ENCODE measurements around the gene ANKRD1. TPM values are rescaled to one million over a fixed set of nuclear protein-coding genes. Genes with fewer than 3 reads are reported as not detected.
A peak's percentile ranks its signal among the peaks of the same experiment; 100 is the strongest.

Gene ANKRD1
- total and polyA plus RNA-seq, 2 experiments from 2014 or later = 9.4 to 32.7 TPM

DNA sequence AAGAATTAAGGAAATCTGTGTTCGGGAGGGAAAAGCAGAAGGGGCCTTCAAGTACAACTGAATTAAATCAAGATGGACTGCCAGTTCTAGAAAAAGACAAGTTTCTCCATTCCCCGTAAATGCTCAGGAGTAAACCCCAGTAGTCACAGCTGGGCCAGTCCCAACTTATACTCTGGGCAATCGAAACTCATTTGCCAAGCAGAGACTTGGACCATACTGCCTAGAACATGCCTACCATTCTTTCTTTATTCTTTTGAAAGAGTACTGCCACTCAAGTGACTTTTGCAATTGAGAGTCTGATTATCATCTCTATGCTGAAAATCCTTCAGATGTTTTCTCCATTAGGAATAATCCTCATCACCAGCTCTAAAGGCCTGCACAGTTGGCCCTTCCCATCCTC, 27.7 kb downstream of the ANKRD1 start:
- H3K36me3 ChIP-seq = peaks cover 17% of the 10 kb centered on the region
- no peak overlapping the region for H3K4me3 ChIP-seq
- H3K27me3 ChIP-seq = no peaks in the 10 kb centered on the region
- TF ChIP-seq, protein P1, sequence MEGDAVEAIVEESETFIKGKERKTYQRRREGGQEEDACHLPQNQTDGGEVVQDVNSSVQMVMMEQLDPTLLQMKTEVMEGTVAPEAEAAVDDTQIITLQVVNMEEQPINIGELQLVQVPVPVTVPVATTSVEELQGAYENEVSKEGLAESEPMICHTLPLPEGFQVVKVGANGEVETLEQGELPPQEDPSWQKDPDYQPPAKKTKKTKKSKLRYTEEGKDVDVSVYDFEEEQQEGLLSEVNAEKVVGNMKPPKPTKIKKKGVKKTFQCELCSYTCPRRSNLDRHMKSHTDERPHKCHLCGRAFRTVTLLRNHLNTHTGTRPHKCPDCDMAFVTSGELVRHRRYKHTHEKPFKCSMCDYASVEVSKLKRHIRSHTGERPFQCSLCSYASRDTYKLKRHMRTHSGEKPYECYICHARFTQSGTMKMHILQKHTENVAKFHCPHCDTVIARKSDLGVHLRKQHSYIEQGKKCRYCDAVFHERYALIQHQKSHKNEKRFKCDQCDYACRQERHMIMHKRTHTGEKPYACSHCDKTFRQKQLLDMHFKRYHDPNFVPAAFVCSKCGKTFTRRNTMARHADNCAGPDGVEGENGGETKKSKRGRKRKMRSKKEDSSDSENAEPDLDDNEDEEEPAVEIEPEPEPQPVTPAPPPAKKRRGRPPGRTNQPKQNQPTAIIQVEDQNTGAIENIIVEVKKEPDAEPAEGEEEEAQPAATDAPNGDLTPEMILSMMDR (IDR thresholded peaks at IDR 0.05; ENCODE audit: low read depth, low read length) = no peak
- H3K9me3 ChIP-seq (ENCODE audit: low read depth) = no peaks in the 10 kb centered on the region
- no peak overlapping the region for H3K27ac ChIP-seq
- H3K4me1 ChIP-seq (ENCODE audit: low read depth) = peaks cover 13% of the 10 kb centered on the region
- DNase-seq (ENCODE audit: low read depth in 1 of 2, low spot score in 1 of 2) = no peak

DNA sequence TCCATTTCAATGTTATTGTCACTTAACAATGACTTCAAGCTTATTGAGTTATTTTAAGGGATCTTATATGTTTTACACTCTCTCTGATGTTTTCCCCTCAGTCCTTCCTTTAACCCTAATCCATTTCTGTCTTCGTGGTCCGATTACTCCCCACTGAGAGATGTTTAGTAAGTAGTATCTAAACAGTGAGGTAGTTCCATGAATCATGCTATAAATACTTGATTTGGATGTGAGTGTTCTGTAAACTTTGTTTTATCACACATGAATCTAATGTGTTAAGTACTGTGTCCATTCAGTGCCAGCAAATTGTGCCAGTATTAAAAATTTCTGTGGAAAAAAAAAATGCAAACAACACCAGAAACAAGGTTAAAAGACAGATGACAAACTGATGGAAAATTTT, 30.5 kb downstream of the ANKRD1 start:
- H3K4me3 ChIP-seq = no peak overlapping the region
- TF ChIP-seq, protein P1 (IDR thresholded peaks at IDR 0.05; ENCODE audit: low read depth, low read length) = no peak

DNA sequence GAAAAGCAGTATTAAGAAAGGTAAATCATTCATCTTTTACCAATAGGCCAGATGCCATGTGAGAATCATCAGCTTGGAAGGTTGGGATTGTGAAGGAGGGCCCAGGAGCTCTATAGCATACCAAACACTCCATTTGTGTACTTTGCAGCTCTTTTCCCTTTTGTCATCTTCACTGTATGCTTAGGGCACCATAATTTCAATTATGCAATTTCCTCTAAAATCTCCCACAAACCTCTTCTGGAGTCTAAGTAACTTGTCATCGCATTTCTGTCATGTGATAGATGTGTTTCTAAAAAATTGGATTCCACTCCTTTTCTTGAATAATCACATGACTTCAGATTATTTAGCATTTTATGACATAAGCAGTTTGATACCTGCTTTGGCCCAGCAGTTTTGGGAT, 31.3 kb downstream of the ANKRD1 start:
- peaks cover 47% of the 10 kb centered on the region for H3K36me3 ChIP-seq
- no peaks in the 10 kb centered on the region for H3K9me3 ChIP-seq (ENCODE audit: low read depth)
- DNase-seq (ENCODE audit: low read depth in 1 of 2, low spot score in 1 of 2) = no peak
- TF ChIP-seq, protein P1 (IDR thresholded peaks at IDR 0.05; ENCODE audit: low read depth, low read length) = no peak
- H3K27ac ChIP-seq = no peak overlapping the region
- no peak overlapping the region for H3K4me3 ChIP-seq
- H3K27me3 ChIP-seq = no peaks in the 10 kb centered on the region
- H3K4me1 ChIP-seq (ENCODE audit: low read depth) = peaks cover 9% of the 10 kb centered on the region

More for the DNA sequence above, 30.5 kb downstream of the ANKRD1 start:
- Histone ChIP-seq H3K9me3 (ENCODE audit: low read depth) (no peaks in the 10 kb centered on the region), H3K27me3 (no peaks in the 10 kb centered on the region), H3K27ac (no peak overlapping the region), H3K4me1 (ENCODE audit: low read depth) (peaks cover 13% of the 10 kb centered on the region), H3K36me3 (peaks cover 41% of the 10 kb centered on the region)
- DNase-seq (ENCODE audit: low read depth in 1 of 2, low spot score in 1 of 2) = no peak

DNA sequence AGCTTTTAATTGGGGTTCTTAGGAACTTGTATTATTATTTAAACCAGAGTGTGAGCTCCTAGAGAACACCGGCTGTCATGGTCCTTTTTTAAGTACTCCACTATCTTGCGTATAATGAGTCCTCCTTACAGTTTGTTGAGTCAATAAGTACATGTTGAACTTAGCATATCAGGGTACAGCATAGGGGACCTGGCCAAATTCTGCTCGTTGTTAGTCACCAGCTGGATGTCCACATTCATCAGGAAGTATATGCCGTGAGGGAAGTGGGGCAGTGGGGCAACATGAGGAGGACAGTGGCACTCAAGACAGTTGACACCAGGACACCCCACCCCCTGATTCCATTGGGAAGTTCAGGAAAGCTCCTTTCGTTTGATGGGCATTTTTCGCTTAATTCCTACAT, 32.5 kb downstream of the ANKRD1 start:
- Histone ChIP-seq H3K4me3 (no peak overlapping the region), H3K36me3 (peaks cover 47% of the 10 kb centered on the region), H3K27me3 (no peaks in the 10 kb centered on the region), H3K9me3 (ENCODE audit: low read depth) (no peaks in the 10 kb centered on the region), H3K4me1 (ENCODE audit: low read depth) (no peaks in the 10 kb centered on the region), H3K27ac (no peak overlapping the region)
- no peak for DNase-seq (ENCODE audit: low read depth in 1 of 2, low spot score in 1 of 2)
- TF ChIP-seq, protein P1 (IDR thresholded peaks at IDR 0.05; ENCODE audit: low read depth, low read length) = no peak

DNA sequence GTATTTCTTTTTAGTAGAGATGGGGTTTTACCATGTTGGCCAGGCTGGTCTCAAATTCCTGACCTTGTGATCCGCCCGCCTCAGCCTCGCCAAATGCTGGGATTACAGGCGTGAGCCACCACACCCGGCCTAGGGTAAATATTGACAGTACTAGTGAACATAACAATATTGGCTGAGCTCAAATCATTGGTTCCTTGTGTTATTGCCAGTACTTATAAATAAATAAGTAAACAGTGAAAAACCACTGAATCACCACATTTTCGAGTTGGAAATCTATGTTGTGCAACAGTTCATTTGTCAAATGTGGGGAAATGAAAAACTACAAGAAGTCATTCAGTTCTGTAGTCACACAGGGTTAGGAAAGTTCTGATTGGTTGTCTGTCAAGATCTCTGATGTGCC, 33.3 kb downstream of the ANKRD1 start:
- Histone ChIP-seq H3K27ac (no peak overlapping the region), H3K4me3 (no peak overlapping the region), H3K9me3 (ENCODE audit: low read depth) (no peaks in the 10 kb centered on the region), H3K4me1 (ENCODE audit: low read depth) (no peaks in the 10 kb centered on the region), H3K36me3 (peaks cover 46% of the 10 kb centered on the region), H3K27me3 (no peaks in the 10 kb centered on the region)
- no peak for DNase-seq (ENCODE audit: low read depth in 1 of 2, low spot score in 1 of 2)
- TF ChIP-seq, protein P1 (IDR thresholded peaks at IDR 0.05; ENCODE audit: low read depth, low read length) = no peak

DNA sequence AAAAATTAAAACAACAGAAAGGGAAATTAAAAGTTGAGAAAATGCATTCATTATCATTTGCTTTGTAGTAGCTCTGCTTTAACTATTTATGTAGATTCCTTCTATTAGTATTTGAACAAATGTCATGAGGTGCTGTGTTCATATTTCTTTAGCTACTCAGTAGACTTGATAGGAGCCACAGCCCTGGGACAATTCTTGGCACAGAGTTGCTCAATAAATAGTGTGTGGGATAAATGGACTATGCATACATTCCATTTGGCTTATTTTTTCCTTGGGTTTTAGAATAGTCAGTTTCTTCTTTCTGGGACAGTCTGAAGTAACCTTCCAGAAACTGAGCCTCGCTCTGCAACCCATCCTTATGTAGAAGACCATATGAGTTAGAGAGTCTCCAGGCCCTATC, 35.7 kb downstream of the ANKRD1 start:
- Histone ChIP-seq H3K4me1 (ENCODE audit: low read depth) (no peaks in the 10 kb centered on the region), H3K27me3 (no peaks in the 10 kb centered on the region), H3K36me3 (peaks cover 40% of the 10 kb centered on the region), H3K4me3 (no peak overlapping the region), H3K9me3 (ENCODE audit: low read depth) (no peaks in the 10 kb centered on the region), H3K27ac (no peak overlapping the region)
- DNase-seq (ENCODE audit: low read depth in 1 of 2, low spot score in 1 of 2) = peak in 1 of 2 donors; percentile 70
- TF ChIP-seq, protein P1 (IDR thresholded peaks at IDR 0.05; ENCODE audit: low read depth, low read length) = no peak

Measured in cardiac muscle cell (in vitro differentiated cells and primary cell).